ENCODE results near the gene TAF3. TPM values are rescaled to one million over a fixed set of nuclear protein-coding genes. Genes with fewer than 3 reads are reported as not detected.
A peak's percentile ranks its signal among the peaks of the same experiment; 100 is the strongest.

TAF3 gene
- total RNA-seq, 2 donors from 2014 or later, result 8.0 to 9.3 TPM

DNA sequence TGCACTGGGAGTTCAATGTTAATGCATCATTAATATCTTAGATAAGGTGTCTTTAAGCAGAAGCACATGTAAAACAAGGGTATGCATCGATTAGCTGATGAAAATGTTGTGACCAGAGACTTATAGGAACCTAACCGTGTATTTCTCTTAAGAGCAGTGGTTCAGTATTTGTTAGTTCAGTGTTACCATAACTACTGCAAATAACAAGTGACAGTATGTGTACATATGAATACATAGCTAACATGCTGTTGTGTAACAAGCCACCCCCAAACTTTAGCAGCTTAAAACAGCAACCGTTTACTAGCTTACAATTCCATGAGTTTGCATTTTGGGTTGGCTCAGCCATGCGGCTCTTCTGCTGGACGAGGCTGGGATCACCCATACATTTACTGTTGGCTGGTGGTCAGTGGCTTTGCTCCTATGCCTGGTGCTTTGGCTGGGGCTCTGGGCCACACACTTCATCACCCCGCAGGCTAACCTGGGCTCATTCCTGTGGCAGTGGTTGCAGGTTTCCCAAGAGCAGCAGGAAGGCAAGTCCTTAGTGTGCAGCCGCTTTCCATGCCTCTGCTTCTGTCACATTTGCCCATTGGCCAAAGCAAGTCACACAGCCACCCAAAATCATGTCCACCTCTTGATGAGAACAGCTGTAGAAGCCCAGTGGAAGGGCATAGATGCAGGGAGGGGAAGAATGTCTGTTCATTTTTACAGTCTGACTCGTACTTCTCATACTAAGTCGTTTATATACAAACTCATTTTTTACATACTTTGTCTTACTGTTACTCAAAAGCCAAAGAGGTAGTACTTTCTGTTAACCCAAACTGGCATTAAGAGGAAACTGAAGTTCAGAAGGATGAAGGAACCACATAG lies 132.9 kb downstream of the TAF3 start:
- DNase-seq, result no peak
- no peak for ATAC-seq
- intact Hi-C loops (cut with DNase I), result no loop called here

DNA sequence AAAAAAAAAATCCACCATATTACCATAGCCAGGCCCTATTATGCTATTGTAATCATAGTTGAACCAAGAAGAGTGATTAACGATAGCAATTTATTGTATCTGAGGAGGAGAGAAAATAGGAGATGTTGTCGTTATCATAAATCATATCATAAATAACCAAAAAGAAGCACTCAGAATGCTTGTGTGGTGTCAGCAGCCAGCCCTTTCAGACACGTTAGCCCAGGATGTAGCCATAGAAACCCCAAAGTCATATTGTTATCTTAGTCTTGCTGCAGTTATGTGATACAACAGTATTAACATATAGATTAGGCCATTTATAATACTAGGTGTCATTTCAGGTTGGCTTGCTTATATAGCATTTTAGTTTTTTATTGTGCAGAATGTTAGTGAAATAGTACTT lies 134.0 kb downstream of the TAF3 start:
- no peak for DNase-seq
- no peak for ATAC-seq
- intact Hi-C loops (cut with DNase I), result no loop called here

- DNase-seq, result no peak
- intact Hi-C loops (cut with DNase I), result no loop called here
- no peak for ATAC-seq
These were observed 135.1 kb downstream of the TAF3 start for GRCh38 chr10:7953447-7953846.

- ATAC-seq (no peak), DNase-seq (no peak)
- intact Hi-C loops (cut with DNase I), result no loop called here
These were observed 137.1 kb downstream of the TAF3 start for GRCh38 chr10:7955446-7955845.

DNA sequence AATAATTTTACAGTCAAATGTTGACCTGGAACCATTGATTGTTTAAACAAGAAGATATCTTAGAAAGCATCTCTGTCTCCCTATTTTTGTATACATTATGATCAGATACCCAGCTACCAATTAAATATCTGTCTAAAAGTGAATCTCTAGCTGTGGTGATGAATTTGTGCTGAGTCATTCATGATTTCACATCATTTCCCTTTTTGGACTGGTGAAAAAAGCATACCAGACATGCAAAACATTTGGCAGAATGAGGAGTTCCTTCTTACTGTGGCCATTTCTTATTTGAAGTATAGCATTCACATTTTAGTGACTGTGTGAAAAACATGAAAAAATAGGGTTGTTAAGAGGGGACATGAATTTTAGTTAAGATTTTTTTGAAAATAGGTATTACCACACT lies 138.2 kb downstream of the TAF3 start:
- ATAC-seq (peak in 1 of 2 donors; percentile 41), DNase-seq (no peak)
- intact Hi-C loops (cut with DNase I), result no loop called here

DNA sequence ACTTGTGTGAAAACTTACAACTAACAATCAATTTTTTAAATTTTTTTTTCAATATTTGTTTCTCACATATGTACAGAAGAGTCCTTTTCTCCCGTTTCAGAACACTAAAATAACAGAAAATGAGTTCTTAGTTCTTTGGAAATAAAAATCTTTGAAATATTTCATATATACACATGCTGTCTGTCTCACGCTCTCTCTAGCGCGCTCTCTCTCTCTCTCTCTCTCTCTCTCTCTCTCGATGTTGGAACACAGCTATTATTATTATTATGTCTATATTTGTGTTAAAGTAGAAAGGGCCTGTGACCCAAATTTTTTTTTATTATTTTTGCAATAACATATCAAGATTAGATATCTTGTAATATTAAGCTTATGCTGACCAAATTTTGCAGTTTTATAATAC lies 139.3 kb downstream of the TAF3 start:
- DNase-seq, result no peak
- no peak for ATAC-seq
- intact Hi-C loops (cut with DNase I), result no loop called here

- no peak for ATAC-seq
- no peak for DNase-seq
- intact Hi-C loops (cut with DNase I), result no loop called here
These were observed 140.1 kb downstream of the TAF3 start for GRCh38 chr10:7958442-7958841.

DNA sequence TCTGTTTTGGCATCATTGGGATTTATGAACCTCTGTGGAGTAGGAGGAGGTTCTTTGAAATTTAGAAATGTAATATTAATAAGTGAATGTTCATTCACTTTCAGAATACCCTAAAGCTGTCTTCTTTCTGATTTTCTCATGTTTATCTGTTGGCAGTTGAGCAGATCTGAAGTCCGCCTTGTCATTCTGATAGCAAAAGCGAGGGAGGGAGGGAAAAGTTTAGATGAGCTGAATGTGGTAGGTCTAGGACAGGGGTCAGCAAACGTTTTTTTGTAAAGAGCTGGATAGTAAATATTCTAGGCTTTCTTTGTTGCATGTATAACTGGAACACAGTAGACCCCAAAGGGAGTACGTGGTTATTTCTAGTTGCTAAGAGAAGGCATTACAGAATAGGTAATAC lies 141.8 kb downstream of the TAF3 start:
- ATAC-seq (no peak), DNase-seq (no peak)
- intact Hi-C loops (cut with DNase I), result no loop called here

DNA sequence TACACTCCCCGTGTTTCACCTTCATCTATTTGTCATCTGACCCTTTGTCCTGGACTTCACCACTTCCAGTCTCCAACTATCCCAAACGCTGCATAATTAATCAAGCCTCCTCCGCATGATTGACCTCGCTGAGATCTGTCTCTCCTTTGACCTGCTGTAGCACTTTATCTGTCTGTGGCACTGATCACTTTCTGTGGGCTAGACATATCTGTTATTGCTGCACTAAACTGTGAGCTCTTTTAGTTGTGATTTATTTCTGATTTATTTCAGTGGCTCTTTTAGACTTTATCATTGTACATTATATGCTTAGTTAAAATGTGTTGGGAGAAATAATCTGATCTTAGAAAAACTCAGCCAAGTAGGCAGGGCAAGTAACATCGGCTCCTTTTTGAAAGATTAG lies 144.3 kb downstream of the TAF3 start:
- intact Hi-C loops (cut with DNase I), result no loop called here
- DNase-seq (no peak), ATAC-seq (no peak)

GRCh38 chr10:7965457-7965856 lies 147.2 kb downstream of the TAF3 start:
- intact Hi-C loops (cut with DNase I), result no loop called here
- ATAC-seq (no peak), DNase-seq (no peak)

- no peak for ATAC-seq
- intact Hi-C loops (cut with DNase I), result no loop called here
These were observed 148.7 kb downstream of the TAF3 start for GRCh38 chr10:7967035-7967434.

DNA sequence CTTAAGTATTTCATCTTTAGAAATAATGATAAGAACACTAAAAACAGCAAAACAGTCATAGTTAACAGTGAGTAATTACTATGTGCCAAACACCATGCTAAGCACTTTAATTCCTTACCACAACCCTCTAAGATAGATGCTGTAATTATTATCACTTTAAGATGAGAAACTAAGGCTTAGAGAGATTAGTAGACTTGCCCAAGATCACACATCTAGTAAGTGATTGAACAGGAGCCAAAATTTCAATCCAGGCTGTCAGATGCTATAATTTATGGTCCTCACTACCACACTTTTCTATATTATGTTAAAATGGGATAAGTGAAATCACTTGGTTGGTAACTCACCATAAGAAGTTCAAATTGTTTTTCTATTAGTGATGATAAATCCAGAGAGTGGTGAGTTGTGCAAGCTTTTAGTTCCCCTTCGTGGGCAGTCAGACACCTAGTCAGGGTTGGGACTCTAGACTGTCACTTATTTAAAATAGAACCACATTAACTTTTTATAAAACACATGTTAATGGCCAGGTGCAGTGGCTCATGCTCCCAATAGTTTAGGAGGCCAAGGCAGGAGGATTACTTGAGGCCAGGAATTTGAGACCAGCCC lies 150.3 kb downstream of the TAF3 start:
- DNase-seq, result no peak
- intact Hi-C loops (cut with DNase I), result no loop called here
- no peak for ATAC-seq

More at GRCh38 chr10:7967035-7967434, 148.7 kb downstream of the TAF3 start:
- DNase-seq, result no peak

DNA sequence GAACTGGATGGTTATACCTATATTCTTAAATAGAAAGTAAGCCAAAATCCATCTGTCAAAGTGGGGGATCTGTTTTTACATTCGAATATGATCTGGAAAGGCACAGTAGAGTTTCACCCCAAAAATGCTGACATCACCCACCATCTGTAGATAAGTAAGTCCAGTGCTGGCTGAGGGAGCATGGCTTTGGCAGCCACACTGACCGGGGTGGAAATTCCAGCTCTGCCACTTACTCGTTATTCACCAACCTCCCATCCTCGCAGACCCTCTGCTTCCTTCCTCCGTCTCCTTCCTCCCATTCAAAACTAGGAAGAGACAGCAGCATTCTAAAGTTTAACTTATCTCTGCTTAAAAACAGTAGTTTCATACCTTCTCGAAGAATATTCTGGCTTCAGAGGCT lies 151.3 kb downstream of the TAF3 start:
- DNase-seq, result no peak
- intact Hi-C loops (cut with DNase I), result no loop called here

GRCh38 chr10:7971949-7972348 lies 153.6 kb downstream of the TAF3 start:
- DNase-seq (no peak), ATAC-seq (no peak)
- intact Hi-C loops (cut with DNase I), result no loop called here

More for the DNA sequence above, 151.3 kb downstream of the TAF3 start:
- no peak for ATAC-seq

GRCh38 chr10:7972367-7972766 lies 154.1 kb downstream of the TAF3 start:
- intact Hi-C loops (cut with DNase I), result no loop called here
- ATAC-seq, result no peak
- DNase-seq, result no peak

- no peak for ATAC-seq
- no peak for DNase-seq
- intact Hi-C loops (cut with DNase I), result no loop called here
These were observed 161.9 kb downstream of the TAF3 start for GRCh38 chr10:7980196-7980595.

DNA sequence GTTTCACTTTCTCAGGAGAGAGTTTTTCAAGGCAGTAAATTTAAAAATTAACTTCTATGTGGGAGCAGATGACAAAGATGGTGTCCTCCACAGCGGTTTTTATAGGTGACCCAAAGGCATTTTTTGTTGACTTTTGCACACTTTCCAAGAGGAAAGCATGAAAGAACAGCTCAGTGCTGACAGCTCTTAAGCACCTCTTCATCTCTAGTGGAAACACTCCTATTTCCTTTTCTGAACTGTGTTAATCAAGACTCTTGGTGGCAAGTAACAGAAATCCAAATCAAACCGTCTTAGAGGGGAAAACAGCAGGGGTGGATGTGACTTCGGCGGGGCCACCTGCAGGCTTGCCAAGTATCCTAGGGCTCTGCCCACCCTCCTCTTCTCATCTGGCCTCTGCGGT lies 164.4 kb downstream of the TAF3 start:
- ATAC-seq, result no peak
- intact Hi-C loops (cut with DNase I), result no loop called here
- no peak for DNase-seq

DNA sequence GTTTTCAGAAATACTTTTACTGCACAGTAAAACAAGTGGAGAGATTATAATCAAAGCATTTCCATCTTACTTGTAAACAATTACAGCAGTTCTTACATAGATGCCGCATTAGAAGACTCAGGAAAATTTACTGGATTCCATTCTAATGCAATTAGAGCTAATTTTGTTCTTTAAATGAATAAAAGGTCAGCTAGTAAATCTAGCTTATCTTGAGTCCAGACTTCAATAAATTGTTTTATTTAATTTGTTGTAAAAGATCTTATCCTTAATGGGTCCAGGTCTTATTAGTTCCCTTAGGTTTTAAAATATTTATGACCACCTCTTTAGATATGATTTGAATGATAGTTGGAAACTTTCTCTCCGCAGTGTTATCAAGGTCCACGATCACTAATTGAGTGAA lies 166.0 kb downstream of the TAF3 start:
- DNase-seq (no peak), ATAC-seq (no peak)
- intact Hi-C loops (cut with DNase I), result no loop called here

GRCh38 chr10:7984896-7985295 lies 166.6 kb downstream of the TAF3 start:
- intact Hi-C loops (cut with DNase I), result no loop called here
- no peak for DNase-seq
- ATAC-seq, result no peak

- no peak for ATAC-seq
- no peak for DNase-seq
- intact Hi-C loops (cut with DNase I), result no loop called here
These were observed 168.5 kb downstream of the TAF3 start for GRCh38 chr10:7986851-7987250.

GRCh38 chr10:7988989-7989388 lies 170.7 kb downstream of the TAF3 start:
- ATAC-seq (no peak), DNase-seq (no peak)
- intact Hi-C loops (cut with DNase I), result no loop called here
